Neuronal stem cell (in vitro differentiated cells): ENCODE measurements around the gene HPSE2.

ENCODE experiments used
- DNase-seq: peaks from one replicate; pipeline ENCODE4 v3.0.0-alpha.2; 2013; ENCODE audit warnings: low spot score
- H2AFZ ChIP-seq: one replicate; pipeline ENCODE4 v1.6.1; 2013; ENCODE audit warnings: mild to moderate bottlenecking, low read length, inconsistent platforms
- H2AK5ac ChIP-seq: 2 replicates; pipeline ENCODE4 v1.6.1; 2013; ENCODE audit warnings: low read depth, mild to moderate bottlenecking, inconsistent platforms, low read length, moderate library complexity, mixed read lengths
- H2BK120ac ChIP-seq: 2 replicates; pipeline ENCODE4 v1.6.1; 2013; ENCODE audit warnings: low read depth, mild to moderate bottlenecking, inconsistent platforms, low read length, moderate library complexity, mixed read lengths
- H2BK12ac ChIP-seq: one replicate; pipeline ENCODE4 v1.6.1; 2013; ENCODE audit warnings: low read length, inconsistent platforms
- H2BK15ac ChIP-seq: 2 replicates; pipeline ENCODE4 v1.6.1; 2013; ENCODE audit warnings: mild to moderate bottlenecking, low read length, inconsistent platforms, mixed read lengths
- H2BK5ac ChIP-seq: one replicate; pipeline ENCODE4 v1.6.1; 2013; ENCODE audit warnings: inconsistent platforms, mild to moderate bottlenecking, low read length, moderate library complexity
- H3K14ac ChIP-seq: one replicate; pipeline ENCODE4 v1.6.1; 2013; ENCODE audit warnings: low read length, inconsistent platforms
- H3K18ac ChIP-seq: 2 replicates; pipeline ENCODE4 v1.6.1; 2013; ENCODE audit warnings: low read length, inconsistent platforms
- H3K23ac ChIP-seq: 2 replicates; pipeline ENCODE4 v1.6.1; 2013; ENCODE audit warnings: low read depth, mild to moderate bottlenecking, mixed read lengths, low read length, inconsistent platforms; ENCODE audit not compliant: poor library complexity
- H3K27ac ChIP-seq: replicated peaks from 3 replicates; pipeline ENCODE4 v1.5.1; 2013; ENCODE audit warnings: low read length, inconsistent platforms
- H3K27me3 ChIP-seq, 3 experiments: 2 replicates each; pipeline ENCODE4 v1.6.1; 2013; ENCODE audit warnings: low read length in 3 of 3, mild to moderate bottlenecking in 2 of 3, inconsistent platforms in 1 of 3, low read depth in 1 of 3, mixed read lengths in 1 of 3, moderate library complexity in 1 of 3; ENCODE audit not compliant: control insufficient read depth in 3 of 3, insufficient read depth in 3 of 3
- H3K36me3 ChIP-seq, 2 donors: replicated peaks in 1 of 2; 2 replicates each; pipeline ENCODE4 v1.6.1; 2013; ENCODE audit warnings: low read length in 2 of 2; ENCODE audit not compliant: control insufficient read depth in 2 of 2, insufficient read depth in 2 of 2
- H3K4ac ChIP-seq: 2 replicates; pipeline ENCODE4 v1.6.1; 2013; ENCODE audit warnings: inconsistent platforms, mild to moderate bottlenecking, low read length, moderate library complexity
- H3K4me1 ChIP-seq, 2 donors: 1 replicate in 1 of 2; 2 replicates in 1 of 2; pipeline ENCODE4 v1.6.1; 2013; ENCODE audit warnings: low read length in 2 of 2, low read depth in 1 of 2; ENCODE audit not compliant: control insufficient read depth in 2 of 2, insufficient read depth in 1 of 2
- H3K4me2 ChIP-seq: one replicate; pipeline ENCODE4 v1.6.1; 2013; ENCODE audit warnings: mild to moderate bottlenecking, low read length, inconsistent platforms; ENCODE audit not compliant: insufficient read depth, poor library complexity, severe bottlenecking
- H3K4me3 ChIP-seq, 2 donors: 2 replicates each; pipeline ENCODE4 v1.5.1; 2013; ENCODE audit warnings: low read length in 2 of 2, mild to moderate bottlenecking in 2 of 2, inconsistent platforms in 1 of 2, moderate library complexity in 1 of 2
- H3K79me1 ChIP-seq: one replicate; pipeline ENCODE4 v1.6.1; 2013; ENCODE audit warnings: low read depth, mild to moderate bottlenecking, inconsistent platforms, low read length, moderate library complexity
- H3K9ac ChIP-seq: one replicate; pipeline ENCODE4 v1.6.1; 2013; ENCODE audit warnings: mild to moderate bottlenecking, low read depth, low read length, inconsistent platforms; ENCODE audit not compliant: poor library complexity
- H3K9me3 ChIP-seq, 2 donors: replicated peaks in 1 of 2; 2 replicates each; pipeline versions ENCODE3 to v1.6.1; 2013; ENCODE audit warnings: low read length in 2 of 2, mild to moderate bottlenecking in 2 of 2, inconsistent platforms in 1 of 2, low read depth in 1 of 2, mixed read lengths in 1 of 2, moderate library complexity in 1 of 2; ENCODE audit not compliant: control insufficient read depth in 2 of 2, insufficient read depth in 1 of 2
- H4K8ac ChIP-seq: one replicate; pipeline ENCODE4 v1.6.1; 2013; ENCODE audit warnings: low read depth, mild to moderate bottlenecking, inconsistent platforms, low read length, moderate library complexity
- H4K91ac ChIP-seq: one replicate; pipeline ENCODE4 v1.6.1; 2013; ENCODE audit warnings: low read length, low read depth, mild to moderate bottlenecking, inconsistent platforms; ENCODE audit not compliant: poor library complexity
- WGBS, 2 donors: extraction: QIAGEN DNeasy Blood & Tissue Kit; methylation state at CpG; one replicate each; pipeline ENCODE4 v1.1.7; 2013; ENCODE audit warnings: missing lambda C conversion rate in 2 of 2, mixed read lengths in 1 of 2; ENCODE audit not compliant: insufficient read length in 2 of 2, insufficient replicate concordance in 1 of 2; ENCODE audit errors: extremely low coverage in 2 of 2; 5-methylcytosine and 5-hydroxymethylcytosine counted together

HPSE2 gene

DNA sequence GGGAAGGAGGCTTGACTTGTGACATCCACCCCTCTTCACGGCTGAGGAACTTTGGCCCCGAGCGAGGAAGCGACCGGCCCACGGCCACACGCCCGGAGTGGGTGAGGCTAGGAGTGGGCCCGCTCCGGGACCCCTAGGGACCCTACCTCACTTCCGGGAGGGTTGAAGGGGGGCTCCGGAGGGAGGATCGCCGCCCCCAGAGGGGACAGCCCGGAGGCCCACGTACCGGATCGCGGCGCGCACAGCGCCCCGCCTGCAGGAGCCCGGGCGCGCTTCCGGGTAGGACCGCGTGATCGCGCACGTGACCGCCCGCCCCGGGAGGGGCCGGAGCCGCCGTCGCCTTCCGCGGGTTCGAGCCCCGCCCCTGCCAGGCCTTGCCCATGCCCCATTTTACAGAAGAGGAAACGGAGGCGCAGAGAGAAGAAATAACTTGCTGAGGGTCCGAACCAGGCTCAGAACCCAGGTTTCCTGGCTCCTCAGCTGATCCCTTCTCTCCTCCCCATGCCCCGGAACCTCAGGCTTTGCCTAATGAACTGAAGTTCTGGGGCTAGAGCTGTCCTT lies 788.9 kb downstream of the HPSE2 start, which contains the start of gene HPS1:
HPS1 (minus strand) TSS at position 275 of the 561 bp plus-strand sequence. CDS start 3,695 bp downstream, outside the sequence.
- peak within 1 kb of the TSS; percentile 2 for H3K18ac ChIP-seq
- H2BK120ac ChIP-seq: no peak within 1 kb of the TSS
- peak within 1 kb of the TSS; percentile 25 for H3K23ac ChIP-seq
- H2BK15ac ChIP-seq: no peak within 1 kb of the TSS
- H3K4me1 ChIP-seq: peaks cover 0 to 6% of the 10 kb centered on the region in 2 donors
- no CpG with 5 or more reads among the region's 47 CpGs for WGBS, 2 donors
- peak within 1 kb of the TSS; percentile 100 for H2AFZ ChIP-seq
- H3K9me3 ChIP-seq: no peaks in the 10 kb centered on the region
- H2BK5ac ChIP-seq: no peak within 1 kb of the TSS
- peak within 1 kb of the TSS; percentile 75 to 93 for H3K4me3 ChIP-seq
- no peak within 1 kb of the TSS for H3K27ac ChIP-seq
- peaks cover 20 to 36% of the 10 kb centered on the region in 2 donors for H3K36me3 ChIP-seq
- H3K79me1 ChIP-seq: no peaks in the 10 kb centered on the region
- H2BK12ac ChIP-seq: no peak within 1 kb of the TSS
- peak within 1 kb of the TSS; percentile 43 for H4K8ac ChIP-seq
- H4K91ac ChIP-seq: no peak within 1 kb of the TSS
- no peaks in the 10 kb centered on the region for H3K27me3 ChIP-seq
- H3K14ac ChIP-seq: peak within 1 kb of the TSS; percentile 38
- peak; percentile 26 for DNase-seq
- peak within 1 kb of the TSS; percentile 74 for H3K9ac ChIP-seq
- H3K4ac ChIP-seq: no peak within 1 kb of the TSS
- H2AK5ac ChIP-seq: peak within 1 kb of the TSS; percentile 12
- H3K4me2 ChIP-seq: peak within 1 kb of the TSS; percentile 83

DNA sequence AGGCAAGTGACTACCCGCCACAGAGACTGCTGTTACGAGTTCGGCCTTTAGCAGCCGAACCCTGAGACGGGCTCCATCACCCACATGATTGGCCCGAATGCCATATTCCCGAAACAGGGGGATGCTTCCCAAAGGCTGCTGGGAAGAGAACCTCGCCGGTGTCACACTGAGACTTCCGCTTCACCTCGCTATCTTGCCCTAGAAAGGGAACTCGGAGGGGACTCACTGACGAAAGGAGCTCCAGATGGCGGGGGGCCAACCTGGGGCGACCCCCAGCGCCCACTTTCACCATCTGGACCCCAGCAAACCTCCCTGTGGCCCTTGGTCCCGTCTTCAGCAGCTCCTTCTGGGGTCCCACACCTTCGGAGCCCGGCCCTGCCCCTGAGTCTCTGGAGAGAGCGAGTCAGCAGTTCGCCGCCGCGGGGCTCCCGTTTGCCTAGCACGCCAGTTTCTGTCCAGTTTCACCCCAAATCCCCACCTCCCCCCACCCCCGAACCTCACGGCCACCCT lies 789.4 kb downstream of the HPSE2 start:
- Histone ChIP-seq H3K9me3 (no peaks in the 10 kb centered on the region), H4K91ac (no peak overlapping the region), H2AK5ac (no peak overlapping the region), H2BK5ac (no peak overlapping the region), H2BK120ac (no peak overlapping the region), H3K27me3 (no peaks in the 10 kb centered on the region), H3K79me1 (no peaks in the 10 kb centered on the region), H3K4me1 (peaks cover 0 to 6% of the 10 kb centered on the region in 2 donors), H2BK12ac (no peak overlapping the region), H3K4ac (no peak overlapping the region), H2BK15ac (no peak overlapping the region), H3K14ac (peak overlapping the region; percentile 38), H3K9ac (peak overlapping the region; percentile 74), H3K4me2 (peak overlapping the region; percentile 83), H3K18ac (no peak overlapping the region), H4K8ac (no peak overlapping the region), H3K27ac (no peak overlapping the region), H3K23ac (peak overlapping the region; percentile 25), H2AFZ (peak overlapping the region; percentile 100), H3K4me3 (peak overlapping the region; percentile 75 to 93), H3K36me3 (peaks cover 20 to 42% of the 10 kb centered on the region in 2 donors)
- no CpG with 5 or more reads among the region's 28 CpGs for WGBS, 2 donors
- DNase-seq: peak; percentile 30

DNA sequence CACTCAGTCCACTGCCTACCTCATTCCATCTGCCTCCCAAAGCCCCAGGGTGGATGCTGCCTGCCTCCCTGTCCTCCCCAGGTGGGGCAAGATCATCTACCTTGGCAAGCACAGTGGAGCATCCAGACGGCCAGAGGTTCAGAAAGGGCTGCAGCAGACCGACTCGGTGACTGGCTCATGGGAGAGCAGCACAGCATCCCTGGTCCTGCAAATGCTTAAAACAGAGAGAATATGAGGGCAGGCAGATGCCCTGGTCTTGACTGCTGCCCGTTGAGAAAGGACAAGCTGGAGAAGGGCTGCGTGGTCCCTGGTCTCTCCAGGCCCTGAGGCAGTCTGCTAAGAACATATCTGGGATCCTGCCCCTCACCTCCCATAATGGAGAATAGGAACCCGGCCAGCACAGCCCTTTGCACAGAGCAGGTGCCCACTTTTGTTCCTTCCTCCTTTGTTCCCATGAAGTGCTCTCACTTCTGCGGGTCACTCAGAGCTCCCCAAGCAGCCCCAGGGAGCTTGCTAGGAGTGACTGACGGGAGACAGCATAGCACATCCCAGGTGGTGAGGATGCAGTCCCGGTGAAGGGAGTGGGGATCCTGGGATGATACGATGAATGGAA lies 790.3 kb downstream of the HPSE2 start:
- Histone ChIP-seq H2AFZ (no peak overlapping the region), H3K4me3 (peak overlapping the region; percentile 56 to 75), H3K9me3 (no peaks in the 10 kb centered on the region), H3K14ac (no peak overlapping the region), H3K23ac (no peak overlapping the region), H3K79me1 (no peaks in the 10 kb centered on the region), H3K27ac (no peak overlapping the region), H3K4me2 (no peak overlapping the region), H3K4me1 (peaks cover 0 to 6% of the 10 kb centered on the region in 2 donors), H2BK120ac (no peak overlapping the region), H3K36me3 (peaks cover 20 to 50% of the 10 kb centered on the region in 2 donors), H3K27me3 (no peaks in the 10 kb centered on the region), H2BK15ac (no peak overlapping the region), H3K4ac (no peak overlapping the region), H2BK5ac (no peak overlapping the region), H3K18ac (no peak overlapping the region), H4K91ac (no peak overlapping the region), H2AK5ac (no peak overlapping the region), H3K9ac (no peak overlapping the region), H4K8ac (no peak overlapping the region), H2BK12ac (no peak overlapping the region)
- DNase-seq: no peak
- no CpG with 5 or more reads among the region's 10 CpGs for WGBS, 2 donors

DNA sequence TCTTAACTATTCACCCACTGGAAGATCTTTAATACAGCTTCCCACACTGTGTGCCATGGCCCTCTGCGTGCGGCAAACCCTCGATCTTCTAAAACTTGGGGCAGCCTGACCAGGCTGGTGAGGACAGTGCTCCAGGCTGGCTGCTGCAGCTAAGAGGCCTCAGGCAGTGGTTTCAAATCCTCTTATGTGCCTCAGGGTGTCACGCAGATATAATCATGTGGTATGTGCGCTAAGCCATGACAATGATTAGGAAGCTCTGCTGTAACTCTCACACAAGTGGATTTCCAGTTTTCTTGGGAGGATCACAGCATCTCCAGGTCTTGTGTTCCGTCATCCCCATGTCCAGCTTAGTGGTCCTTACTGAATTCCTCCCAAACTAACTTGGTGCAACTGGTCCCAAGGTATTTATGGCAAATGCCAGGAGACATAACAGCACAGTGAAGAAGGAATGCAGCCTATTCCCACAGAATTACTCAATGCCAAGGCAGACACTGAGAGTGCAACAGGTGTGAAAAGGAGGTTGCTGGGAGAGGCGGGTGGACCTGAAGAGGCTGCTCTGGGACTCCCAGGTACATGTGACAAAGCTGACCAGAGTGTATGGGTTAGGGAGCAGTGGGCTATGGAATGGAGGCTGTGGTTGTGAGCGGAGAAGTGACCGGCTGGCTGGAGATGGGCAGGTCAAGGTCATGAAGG lies 791.2 kb downstream of the HPSE2 start:
- Histone ChIP-seq H3K9ac (no peak overlapping the region), H3K27ac (no peak overlapping the region), H3K4ac (no peak overlapping the region), H3K36me3 (peaks cover 20 to 59% of the 10 kb centered on the region in 2 donors), H2AFZ (no peak overlapping the region), H3K79me1 (no peaks in the 10 kb centered on the region), H3K9me3 (peaks cover 0 to under 1% of the 10 kb centered on the region in 2 donors), H2BK12ac (no peak overlapping the region), H3K4me1 (peaks cover 0 to 6% of the 10 kb centered on the region in 2 donors), H4K91ac (no peak overlapping the region), H2BK120ac (no peak overlapping the region), H3K18ac (no peak overlapping the region), H3K27me3 (no peaks in the 10 kb centered on the region), H3K14ac (no peak overlapping the region), H3K4me3 (no peak overlapping the region), H4K8ac (no peak overlapping the region), H2AK5ac (no peak overlapping the region), H3K23ac (no peak overlapping the region), H2BK5ac (no peak overlapping the region), H3K4me2 (no peak overlapping the region), H2BK15ac (no peak overlapping the region)
- no CpG with 5 or more reads among the region's 9 CpGs for WGBS, 2 donors
- DNase-seq: no peak
